Mesenteric fat pad (tissue), 1 donor: ENCODE measurements around the gene KLHL13. TPM values are rescaled to one million over a fixed set of nuclear protein-coding genes. Genes with fewer than 3 reads are reported as not detected.
"Not testable (repeated sequence)": the region's sequence is repeated elsewhere in the genome, so short reads cannot be mapped to it uniquely, and the experiment has no call there.

ENCODE experiments used
- DNase-seq: peaks from one replicate; pipeline ENCODE4 v3.0.0-alpha.2; 2020; ENCODE audit warnings: low spot score
- total RNA-seq: library from RNA; stranded (reverse); fragmentation: NEBNext Ultra II Directional; extraction: Animal tissue kit (Norgen Biotek cat#: 25700); gene quantifications from one replicate; pipeline ENCODE4 v1.2.1, GENCODE V29; 2021
- donor health status: DM: yes; HTN: yes; CAD: no.

KLHL13 gene
- total RNA-seq, 1 donor from 2014 or later, result 2.5 TPM

GRCh38 chrX:118088084-118088483, 28.5 kb downstream of the KLHL13 start:
- DNase-seq, result no peak

GRCh38 chrX:118074196-118074595, 42.4 kb downstream of the KLHL13 start:
- no peak for DNase-seq

GRCh38 chrX:118066867-118067515, 49.6 kb downstream of the KLHL13 start:
- no peak for DNase-seq

DNA sequence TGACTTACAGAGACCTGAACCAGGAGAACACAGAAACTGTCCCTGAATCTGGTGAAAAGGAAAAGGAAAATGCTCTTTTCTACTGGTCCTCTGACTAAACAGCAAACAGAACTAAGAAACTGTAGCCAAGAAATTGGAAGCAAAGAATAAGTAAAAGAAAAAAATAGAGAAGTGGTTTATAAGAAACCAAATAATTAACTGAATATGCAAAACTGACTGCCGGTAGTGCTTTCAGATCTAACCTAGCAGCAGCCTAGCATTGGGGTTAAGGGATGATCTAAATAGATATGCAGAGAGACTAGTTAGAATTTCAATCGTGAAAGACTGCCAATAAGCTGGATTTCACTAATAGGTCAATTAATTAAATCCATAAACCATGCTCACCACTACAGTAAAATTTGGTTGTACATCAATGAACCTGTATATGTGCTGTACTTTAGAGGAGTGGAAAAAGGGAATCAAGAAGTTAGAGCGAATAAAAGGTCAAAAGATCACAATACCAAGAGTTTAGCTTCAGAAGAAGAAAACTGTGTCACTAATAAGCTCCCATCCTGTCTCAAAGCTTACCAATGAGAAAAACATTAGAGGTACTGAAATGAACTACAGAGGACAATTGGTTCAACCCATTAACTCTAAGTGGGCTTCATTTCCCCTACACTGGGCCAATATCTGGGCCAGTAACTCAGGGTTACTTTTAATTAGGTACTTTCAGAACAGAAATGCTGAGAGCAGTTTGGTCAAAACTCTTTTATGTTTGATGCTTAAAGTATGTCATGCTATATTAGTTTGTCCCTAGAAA, 53.6 kb downstream of the KLHL13 start:
- DNase-seq, result no peak

- DNase-seq, result no peak
These were observed 54.4 kb downstream of the KLHL13 start for GRCh38 chrX:118062048-118062789.

GRCh38 chrX:118058924-118059323, 57.7 kb downstream of the KLHL13 start:
- DNase-seq, result no peak

- no peak for DNase-seq
These were observed 59.7 kb downstream of the KLHL13 start for GRCh38 chrX:118056870-118057269.

DNA sequence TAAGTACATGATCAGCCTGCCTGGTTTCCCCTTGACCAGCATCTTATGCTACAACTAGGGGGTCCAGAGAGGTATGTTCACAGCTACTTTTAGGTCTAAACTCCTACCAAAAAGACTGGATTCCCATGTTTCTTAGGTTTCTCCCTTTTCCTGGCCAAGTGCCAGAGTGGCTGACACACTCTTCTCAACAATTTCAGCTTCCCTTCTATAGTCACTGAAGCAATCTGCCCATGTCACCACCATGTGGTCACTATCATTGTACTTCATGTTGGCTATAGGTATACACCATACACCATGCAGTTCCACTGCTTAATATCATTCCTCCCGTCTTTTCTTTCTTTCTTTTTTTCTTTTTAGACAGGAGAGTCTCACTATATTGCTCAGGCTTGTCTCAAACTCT, 66.9 kb downstream of the KLHL13 start:
- no peak for DNase-seq

DNA sequence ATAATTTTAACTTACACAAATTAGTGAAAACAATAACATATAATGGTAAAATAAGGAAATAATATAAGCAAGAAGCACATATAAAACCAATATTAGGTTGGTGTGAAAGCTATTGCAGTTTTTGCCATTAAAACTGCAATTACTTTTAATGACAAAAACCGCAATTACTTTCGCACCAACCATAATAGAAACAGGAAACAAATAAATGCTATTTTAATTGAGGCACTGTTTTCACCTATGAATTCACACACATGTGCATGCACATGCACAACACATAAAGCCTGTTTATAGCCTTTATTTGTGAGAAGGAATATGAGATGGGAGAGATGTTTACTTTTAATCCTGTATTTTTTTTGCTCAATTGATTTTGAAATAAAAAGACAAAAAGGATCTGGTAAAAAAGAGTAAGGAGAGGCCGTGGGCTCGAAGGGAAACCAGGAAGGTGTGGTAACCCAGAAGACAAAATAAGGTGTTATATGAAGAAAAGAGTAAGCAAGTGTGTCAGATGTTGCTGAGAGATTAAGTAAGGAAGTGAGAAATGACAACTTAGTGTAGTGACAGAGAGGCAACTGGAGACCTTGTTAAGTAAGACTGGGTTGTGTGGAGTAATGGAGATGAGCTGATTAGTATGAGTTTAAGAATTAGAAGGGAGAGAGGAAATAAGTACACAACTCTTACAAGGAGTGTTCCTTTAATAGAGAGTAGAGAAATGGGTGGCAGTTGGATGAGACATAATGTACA, 69.0 kb downstream of the KLHL13 start:
- DNase-seq, result no peak

DNA sequence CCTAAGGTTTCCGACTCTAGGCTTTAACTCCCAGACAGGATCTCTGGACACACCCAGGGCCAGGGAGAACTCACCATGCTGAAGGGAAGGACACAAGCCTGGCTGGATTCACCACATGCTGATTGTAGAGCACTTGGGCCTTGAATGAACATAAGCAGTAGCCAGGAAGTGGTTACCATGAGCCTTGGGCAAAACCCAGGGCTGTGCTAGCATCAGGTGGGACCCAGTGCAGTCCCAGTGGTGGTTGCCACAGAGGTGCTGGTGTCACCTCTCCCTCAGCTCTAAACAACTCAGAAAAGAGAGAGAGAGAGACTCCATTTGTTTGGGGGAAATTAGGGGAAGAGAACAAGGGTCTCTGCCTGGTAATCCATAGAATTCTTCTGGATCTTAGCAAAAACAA, 77.0 kb downstream of the KLHL13 start:
- DNase-seq, result no peak

- DNase-seq, result no peak
These were observed 77.8 kb downstream of the KLHL13 start for GRCh38 chrX:118038614-118039365.

DNA sequence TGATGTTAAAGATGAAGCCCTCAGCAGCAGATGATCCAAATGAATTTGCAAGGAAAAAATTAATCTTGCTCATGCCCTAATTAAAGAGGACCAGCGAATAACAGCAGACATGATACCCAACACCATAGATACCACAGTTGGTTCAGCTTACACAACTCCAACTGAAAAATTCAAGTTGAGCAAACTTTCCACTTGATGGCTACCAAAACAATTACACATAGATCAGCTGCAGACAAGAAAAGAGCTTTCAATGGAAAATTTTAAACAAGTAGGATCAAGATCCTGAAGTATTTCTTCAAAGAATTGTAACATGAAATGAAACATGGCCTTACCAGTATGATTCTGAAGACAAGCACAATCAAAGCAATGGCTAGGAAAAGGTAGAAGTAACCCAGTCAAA, 90.0 kb downstream of the KLHL13 start:
- no peak for DNase-seq

DNA sequence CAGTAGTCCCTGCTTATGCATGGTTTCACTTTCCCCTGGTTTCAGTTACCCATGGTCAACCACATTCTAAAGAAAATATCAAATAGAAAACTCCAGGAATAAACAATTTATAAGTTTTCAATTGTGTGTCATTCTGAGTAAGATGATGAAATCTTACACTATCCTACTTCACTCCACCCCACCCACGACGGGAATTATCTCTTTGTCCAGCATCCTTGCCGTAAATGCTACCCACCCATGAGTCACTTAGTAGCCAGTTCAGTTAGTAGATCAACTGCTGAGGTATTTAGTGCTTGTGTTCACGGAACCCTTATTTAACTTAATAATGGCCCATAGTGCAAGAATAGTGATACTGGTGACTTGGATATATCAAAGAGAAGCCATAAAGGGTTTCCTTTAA, 91.4 kb downstream of the KLHL13 start:
- DNase-seq, result no peak

DNA sequence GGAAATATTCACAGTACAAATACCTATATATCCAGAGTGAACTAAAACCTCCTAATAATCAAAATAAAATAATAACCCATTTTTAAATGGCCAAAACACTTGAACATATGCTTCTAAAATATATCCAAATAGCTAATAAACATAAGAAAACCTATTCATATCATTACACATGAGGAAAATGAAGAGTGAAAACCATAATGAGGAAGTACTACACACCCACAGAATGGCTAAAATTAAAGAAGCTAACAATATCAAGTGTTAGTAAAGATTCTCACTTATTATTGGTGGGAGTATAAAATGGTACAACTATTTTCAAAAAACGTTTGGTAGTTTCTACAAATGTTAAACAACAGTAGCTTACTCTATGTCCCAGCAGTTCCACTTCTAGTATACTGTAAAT, 92.1 kb downstream of the KLHL13 start:
- DNase-seq, result no peak

DNA sequence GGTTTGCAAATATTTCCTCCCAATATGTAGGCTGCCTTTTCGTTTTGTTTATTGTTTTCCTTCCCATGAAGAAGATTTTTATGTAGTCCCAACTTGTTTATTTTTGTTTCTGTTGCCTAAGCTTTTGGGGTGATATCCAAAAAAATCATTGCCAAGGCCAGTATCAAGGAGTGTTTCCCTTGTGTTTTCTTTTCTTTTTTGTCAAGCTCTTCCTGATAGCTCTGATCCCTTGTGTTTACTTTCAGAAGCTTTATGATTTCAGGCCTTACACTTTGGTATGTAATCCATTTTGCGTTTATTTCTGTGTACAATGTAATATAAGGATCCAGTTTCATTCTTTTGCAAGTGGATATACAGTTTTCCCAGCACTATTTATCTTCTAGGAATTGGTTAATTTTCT, 93.9 kb downstream of the KLHL13 start:
- no peak for DNase-seq

DNA sequence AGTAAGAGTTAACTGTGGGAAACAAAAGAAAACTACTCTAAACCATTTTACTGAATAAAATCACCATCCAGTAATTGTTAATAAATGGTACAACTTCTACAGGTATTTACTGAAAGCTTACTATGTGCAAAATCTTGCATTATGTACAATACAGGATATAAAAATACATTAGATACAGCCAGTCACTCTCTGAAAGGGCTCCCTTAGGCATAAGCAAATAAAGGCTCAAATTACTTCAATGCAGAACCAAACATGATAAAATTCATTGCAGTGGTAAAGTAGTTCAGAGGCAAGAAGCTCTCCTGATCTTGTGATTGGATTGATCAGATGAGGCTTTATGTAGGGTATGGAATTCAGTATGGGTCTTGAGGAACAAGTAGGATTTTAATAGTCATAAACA, 100.2 kb downstream of the KLHL13 start:
- DNase-seq, result no peak

DNA sequence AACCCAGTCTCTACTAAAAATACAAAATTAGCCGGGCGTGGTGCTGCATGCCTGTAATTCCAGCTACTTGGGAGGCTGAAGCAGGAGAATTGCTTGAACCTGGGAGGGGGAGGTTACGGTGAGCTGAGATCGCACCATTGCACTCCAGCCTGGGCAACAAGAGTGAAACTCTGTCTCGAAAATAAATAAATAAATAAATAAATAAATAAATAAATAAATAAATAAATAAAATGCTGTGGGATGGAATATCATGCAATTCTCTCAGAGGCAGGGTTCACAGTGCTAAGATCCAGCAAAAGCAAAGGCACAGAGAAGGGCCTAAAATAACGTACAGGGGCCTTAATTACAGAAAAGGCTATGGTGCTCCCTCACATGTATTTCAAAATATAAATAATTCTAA, 114.2 kb downstream of the KLHL13 start:
- not testable (repeated sequence) for DNase-seq

GRCh38 chrX:118000518-118000917, 116.1 kb downstream of the KLHL13 start:
- DNase-seq, result no peak

- no peak for DNase-seq
These were observed 118.4 kb downstream of the KLHL13 start for GRCh38 chrX:117998171-117998570.

- DNase-seq, result no peak
These were observed 119.6 kb downstream of the KLHL13 start for GRCh38 chrX:117996918-117997480.
